ENCODE measurements around the gene VASH1.
A peak's percentile ranks its signal among the peaks of the same experiment; 100 is the strongest.
"Not testable (repeated sequence)": the region's sequence is repeated elsewhere in the genome, so short reads cannot be mapped to it uniquely, and the experiment has no call there.

Gene VASH1

DNA sequence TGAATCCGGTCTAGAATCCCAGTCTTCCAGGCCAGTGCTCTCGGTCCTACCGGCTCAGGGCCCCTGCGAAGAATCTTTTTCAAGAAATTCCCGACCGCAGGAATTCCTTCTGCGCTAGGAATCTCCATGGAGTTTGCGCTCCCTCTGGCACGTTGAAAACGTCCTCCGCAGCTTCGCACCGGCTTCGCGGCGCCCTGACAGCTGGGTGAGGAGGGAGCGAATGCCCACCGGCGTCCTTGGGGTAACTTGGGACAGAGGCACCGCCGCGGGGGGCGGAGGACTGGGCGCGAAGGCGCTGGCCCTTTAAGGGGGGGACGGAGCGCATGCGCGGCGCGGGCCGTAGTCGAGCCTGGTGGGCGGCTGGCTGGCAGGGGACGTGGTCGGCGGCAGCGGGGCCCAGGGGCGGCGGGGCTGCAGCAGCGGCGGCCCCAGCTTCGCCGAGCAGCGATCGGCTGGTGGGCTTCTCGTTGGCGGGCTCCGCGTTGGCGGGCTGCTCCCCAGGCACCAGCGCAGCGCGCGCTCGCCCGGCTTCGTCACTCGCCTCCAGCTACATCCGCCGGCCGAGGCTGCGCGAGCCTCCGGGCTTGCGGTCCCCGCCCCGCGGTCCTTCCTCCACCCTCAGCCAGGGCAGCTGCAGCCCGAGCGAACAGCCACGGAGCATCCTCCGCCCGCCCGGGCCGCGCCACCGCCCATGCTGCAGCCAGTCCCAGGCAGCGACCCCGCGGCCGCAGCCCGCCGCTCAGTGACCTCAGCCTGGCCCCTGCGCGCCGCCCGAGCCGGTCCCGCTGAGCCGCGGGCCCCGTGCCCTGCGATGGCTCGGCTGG is at the start of gene VASH1:
Gene VASH1, plus strand, starts transcription at position 333 of the 824 bp plus-strand sequence. CDS start 1,354 bp downstream, outside the sequence.
- peak in 1 of 2 donors; percentile 40 for DNase-seq (ENCODE audit: low read depth in 1 of 2, low spot score in 1 of 2)

DNA sequence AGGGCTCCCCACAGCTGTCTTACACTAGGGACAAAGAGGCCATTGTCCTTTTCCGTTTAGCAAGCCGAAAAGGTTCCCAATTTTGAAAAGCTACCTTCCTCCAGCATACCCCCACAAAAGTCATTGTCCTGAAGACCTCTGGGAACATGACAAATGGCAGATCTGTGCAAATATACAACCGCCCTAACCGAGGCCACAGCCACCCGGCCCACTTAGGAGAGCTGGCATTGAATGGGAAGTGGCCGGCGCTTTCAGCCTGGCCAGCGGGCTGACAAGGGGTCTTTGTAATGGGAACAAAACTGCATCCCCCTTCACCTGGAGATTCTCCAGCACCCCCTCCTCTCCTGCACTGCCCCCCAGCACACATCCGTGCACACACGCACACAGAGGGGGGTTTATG is 48.1 kb upstream of the VASH1 start:
- no peak for DNase-seq (ENCODE audit: low read depth in 1 of 2, low spot score in 1 of 2)

DNA sequence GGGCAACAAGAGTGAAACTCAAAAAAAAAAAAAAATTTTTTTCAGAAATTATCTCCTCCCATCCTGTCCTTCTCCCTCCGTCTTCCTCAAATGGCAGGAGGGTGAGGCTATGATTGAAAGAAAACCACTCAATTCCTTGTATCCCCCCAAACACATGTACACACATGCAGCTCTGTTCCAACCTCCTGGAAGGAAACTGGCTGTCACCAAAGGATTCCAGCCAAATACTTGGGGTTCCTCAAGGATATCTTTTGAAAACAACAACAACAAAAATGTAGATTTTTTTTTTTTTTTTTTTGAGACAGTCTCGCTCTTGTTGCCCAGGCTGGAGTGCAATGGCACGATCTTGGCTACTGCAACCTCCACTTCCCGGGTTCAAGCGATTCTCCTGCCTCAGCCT is 46.8 kb upstream of the VASH1 start:
- DNase-seq (ENCODE audit: low read depth in 1 of 2, low spot score in 1 of 2): no peak

DNA sequence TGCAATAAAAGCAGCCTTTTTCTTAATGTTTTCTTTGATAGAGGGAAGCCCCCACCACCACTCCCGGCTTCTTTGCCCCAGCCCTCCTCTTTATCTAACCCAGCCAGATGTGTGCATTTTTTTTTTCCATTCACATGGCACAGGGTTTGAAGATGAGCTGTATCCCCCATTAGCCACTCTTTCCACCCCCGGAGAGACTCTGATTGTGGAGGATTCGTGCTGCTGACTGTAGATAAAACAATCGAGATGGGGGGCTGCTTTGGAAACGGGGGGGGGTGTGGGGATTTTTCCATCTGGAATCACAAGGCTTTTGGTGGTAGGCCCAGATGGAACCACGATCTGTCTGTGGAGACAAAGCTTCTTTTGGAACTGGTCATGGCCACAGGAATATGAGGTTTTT is 46.2 kb upstream of the VASH1 start:
- DNase-seq (ENCODE audit: low read depth in 1 of 2, low spot score in 1 of 2): no peak

DNA sequence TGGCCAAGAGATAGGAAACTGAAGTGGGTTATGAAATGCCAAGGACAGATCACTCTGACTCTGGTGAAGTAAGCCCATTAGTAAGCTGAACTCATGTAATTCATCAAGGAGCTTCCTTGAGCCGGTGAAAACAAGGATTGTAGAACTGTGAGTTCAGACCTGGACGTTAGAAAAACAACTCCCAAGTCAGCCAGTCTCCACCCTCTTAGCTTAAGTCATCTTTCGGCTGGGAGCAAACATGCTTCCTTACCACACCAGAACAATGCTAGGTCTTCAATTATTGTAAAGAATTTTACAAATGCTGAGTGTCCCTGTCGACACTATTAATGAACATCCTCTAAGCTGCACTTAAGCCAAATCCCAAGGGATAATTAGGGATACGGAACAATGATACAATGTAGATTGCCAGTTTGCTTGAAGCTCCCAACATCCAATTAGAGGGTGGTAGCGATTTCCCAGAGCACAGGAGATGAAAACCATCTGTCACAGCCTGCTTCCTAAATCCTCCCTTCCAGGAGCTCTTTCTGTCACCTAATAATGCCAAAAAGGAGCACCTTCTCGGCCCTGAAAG is 45.7 kb upstream of the VASH1 start:
- no peak for DNase-seq (ENCODE audit: low read depth in 1 of 2, low spot score in 1 of 2)

DNA sequence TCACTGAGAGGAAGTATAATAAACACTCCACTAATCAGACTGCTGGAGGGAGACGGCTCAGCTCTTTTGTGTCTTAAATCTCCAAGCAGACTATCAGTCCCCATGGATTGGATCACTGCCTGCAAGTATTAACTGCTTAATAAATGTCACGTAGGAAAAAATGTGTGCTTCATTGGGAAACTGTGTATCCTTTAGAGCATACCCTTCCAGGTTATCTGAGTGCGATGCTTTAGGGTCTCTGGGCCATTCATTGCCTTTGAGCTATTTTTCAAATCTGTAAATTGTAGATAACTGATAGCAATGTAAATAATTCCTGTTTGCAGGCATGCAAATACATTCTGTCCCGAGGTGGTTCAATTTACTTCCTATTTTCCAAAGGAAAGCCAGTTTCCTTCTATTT is 45.0 kb upstream of the VASH1 start:
- DNase-seq (ENCODE audit: low read depth in 1 of 2, low spot score in 1 of 2): no peak

DNA sequence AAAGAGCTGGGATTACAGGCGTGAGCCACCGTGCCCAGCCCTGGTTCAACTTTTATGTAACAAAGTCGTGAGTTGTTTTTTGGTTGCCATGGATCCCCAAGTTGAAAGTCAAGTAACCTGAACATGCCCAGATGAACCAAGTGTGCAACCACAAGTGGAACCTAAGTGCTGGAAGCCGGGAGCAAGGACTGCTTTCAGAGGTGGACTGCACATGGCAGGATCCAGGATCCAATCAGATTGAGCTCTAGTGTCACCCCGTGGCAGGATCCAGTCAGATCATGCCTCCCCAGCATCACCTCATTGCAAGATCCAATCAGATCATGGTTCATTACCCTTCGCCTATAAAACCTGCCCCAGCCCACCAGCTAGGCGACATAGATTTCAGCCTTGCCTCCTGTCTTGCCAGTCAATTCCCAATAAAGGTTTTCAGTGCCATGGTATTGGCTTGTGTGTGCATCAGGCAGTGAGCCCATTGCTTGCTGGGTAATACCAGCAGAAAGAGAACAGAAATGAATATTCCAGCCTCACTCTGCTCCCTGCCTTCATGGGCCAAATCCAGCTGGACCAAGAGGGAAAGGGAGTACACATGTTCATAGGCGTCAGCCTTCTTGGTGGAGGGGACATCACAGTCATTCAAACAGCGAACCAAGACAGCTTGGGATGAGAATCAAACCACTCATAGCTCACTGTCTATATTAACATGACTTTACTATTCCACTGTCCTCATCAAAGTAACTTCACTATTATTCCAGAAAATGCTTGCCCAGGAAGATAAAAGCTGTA is 43.6 kb upstream of the VASH1 start:
- DNase-seq (ENCODE audit: low read depth in 1 of 2, low spot score in 1 of 2): no peak

DNA sequence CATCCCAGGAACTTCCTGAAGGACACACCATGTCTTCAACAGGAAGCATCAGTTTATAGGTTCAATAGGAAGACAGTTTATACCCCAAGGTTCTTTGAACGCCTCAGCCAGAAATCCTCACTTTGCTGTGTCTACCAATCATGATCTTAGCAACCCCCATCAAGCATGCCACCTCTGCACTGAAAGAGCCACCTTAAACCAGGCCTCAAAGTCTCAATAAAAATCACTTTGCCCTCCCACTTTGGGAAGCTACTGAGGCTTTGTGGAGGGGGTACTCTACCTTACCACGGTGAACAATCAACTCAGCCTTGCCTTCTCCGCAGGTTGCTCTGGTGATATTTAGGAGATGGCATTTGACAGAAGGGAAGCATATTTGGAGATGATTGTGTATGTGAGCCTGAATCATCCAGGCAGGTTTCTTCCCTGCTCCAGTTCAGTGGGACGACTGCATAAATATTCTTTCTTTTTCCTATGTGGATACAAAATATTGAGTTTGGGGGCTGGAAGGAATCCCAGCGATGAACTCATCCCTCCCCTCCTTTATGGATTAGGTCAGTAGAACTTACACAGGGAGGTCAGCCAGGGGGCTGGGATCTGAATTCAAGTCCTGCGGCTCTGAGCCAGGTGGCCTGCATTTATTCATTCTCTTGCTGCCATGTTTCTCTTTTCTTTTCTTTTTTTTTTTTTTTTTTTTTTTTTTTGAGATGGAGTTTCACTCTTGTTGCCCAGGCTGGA is 42.8 kb upstream of the VASH1 start:
- no peak for DNase-seq (ENCODE audit: low read depth in 1 of 2, low spot score in 1 of 2)

DNA sequence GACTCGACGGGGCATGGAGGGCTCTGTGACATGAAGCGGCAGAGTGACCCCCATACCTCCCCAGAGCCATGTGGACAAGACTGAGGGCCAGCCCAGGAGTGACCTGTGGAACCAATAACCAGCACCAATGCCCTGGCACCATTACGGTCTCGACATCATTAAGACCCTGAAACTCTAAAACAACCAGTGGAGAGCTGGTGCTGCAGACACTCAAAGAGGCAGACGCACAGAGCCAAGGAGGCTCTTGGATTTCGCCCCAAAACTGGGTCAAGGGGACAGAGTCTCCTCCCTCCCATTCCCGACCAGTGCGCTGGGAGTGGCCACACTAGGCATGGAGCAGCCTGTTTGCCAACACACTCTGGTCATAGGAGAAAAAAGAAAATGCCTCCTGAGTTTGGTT is 41.6 kb upstream of the VASH1 start:
- DNase-seq (ENCODE audit: low read depth in 1 of 2, low spot score in 1 of 2): no peak

DNA sequence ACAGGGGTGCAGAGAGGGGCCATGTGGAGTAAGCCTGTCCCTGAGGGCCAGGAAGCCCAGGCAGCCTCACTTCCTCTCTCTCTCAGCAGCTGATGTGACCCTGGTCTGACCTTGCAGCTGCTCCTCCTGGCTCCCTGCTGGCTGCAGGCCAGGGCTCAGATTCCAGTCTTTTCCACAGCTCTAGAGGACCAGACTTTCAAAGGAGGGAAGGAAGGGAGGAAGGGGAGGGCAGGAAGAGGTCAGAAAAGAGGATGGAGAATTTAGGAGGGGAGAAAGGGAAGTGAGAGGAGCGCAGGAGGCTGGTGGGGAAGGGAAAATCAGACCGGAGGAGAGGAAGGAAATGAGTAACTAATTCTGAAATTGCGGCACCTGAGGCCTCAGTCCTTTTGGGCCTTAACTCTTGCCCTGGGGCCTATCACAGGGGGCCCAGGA is 40.9 kb upstream of the VASH1 start:
- DNase-seq (ENCODE audit: low read depth in 1 of 2, low spot score in 1 of 2): no peak

DNA sequence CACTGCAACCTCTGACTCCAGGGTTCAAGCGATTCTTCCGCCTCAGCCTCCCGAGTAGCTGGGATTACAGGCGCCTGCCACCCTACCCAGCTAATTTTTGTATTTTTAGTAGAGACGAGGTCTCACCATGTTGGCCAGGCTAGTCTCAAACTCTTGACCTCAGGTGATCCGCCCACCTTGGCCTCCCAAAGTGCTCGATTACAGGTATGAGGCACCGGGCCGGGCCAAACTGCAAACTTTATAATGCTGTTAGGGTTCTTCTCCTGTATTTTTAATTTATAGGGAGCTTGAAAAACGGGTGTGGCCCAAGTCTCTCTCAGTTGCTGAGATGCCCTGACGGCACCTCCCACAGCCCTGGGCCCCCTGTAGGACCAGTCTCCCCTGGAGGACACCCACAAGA is 39.8 kb upstream of the VASH1 start:
- DNase-seq (ENCODE audit: low read depth in 1 of 2, low spot score in 1 of 2): not testable (repeated sequence)

DNA sequence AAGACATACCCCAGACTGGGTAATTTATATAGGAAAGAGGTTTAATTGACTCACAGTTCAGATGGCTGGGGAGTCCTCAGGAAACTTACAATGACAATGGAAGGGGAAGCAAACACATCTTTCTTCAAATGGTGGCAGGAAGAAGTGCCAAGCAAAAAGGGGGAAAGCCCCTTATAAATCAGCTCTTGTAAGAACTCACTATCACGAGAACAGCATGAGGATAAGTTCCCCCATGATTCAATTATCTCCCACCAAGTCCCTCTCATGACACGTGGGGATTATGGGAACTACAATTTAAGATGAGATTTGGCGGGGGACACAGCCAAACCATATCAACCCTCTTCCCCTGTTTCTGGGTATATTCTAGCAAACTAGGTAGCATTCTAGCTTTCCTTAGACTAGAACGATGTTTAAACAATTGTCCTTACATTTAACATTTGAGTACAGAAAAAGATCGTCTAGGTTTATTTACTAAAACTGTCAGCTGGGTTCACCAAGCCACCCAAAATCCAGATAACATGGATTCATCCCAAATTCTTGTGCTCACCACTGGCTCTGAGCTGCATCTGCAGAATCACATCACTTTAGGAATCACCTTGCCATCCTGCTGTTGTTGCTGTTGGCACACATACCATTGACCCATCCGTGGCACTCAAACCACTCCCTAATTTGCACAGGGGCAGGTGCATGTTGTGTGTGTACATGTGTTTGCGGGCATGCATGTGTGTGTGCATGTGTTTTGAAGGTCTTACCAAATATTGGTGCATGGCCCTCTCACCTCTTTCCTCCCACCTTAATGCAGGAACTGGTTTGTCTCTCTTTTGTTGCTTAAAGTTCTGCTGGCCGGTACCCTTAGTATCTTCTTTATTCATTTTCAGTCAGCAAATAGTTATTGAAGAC is 36.4 kb upstream of the VASH1 start:
- no peak for DNase-seq (ENCODE audit: low read depth in 1 of 2, low spot score in 1 of 2)

DNA sequence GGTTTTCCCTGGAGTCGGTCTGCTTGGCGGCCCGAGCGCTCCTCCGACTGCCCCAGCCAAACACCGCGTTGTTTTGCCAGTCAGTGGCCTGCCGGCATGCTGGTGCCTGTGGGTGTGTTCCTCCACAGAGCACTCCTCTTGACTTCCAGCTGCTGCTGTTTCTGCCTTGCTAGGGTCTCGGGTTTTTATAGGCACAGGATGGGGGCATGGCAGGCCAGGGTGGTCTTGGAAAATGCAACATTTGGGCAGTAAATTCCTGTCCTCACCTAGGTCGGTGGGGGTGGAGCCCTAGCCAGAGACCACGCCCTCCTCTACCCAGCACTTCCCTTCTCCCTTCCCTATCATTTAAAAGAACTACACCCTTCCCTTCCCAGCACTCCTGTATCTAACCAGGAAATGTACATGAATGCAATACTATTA is 34.7 kb upstream of the VASH1 start:
- DNase-seq (ENCODE audit: low read depth in 1 of 2, low spot score in 1 of 2): no peak

DNA sequence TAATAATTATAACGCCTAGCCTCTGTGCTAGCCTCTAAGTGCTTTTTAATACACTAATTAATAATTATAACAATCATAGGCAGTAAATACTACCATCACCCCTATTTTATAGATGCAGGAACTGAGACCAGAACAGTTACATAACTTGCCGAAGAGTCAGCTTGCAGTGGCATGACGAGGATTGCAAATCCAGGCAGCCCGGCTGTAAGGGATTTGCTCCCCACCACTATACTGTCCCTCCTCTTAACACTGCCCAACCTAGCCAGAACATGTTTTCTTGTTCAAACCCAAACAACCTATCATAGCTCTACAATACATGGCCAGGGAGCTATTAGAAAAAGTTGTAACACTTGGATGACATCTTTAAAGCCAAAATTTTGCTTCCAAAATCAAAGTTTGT is 33.9 kb upstream of the VASH1 start:
- DNase-seq (ENCODE audit: low read depth in 1 of 2, low spot score in 1 of 2): no peak

DNA sequence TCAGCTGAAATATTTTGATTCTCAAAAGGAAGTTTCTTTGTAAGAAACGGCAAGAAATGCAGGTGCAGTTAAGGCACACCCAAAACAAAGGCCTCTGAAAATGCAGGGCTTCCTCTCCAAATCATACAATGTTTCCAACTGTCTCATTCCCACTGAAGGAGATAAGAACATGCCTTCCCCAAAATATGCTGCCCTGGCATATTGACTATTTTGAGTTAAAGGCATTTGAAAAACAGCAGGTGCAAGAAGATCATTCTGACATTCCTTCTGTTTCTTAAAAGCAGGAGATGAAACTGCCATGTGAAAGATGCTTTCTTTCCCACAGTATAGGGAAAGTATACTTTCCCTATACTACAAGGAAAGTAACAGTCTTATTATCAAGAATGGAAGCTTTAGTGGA is 33.4 kb upstream of the VASH1 start:
- no peak for DNase-seq (ENCODE audit: low read depth in 1 of 2, low spot score in 1 of 2)

DNA sequence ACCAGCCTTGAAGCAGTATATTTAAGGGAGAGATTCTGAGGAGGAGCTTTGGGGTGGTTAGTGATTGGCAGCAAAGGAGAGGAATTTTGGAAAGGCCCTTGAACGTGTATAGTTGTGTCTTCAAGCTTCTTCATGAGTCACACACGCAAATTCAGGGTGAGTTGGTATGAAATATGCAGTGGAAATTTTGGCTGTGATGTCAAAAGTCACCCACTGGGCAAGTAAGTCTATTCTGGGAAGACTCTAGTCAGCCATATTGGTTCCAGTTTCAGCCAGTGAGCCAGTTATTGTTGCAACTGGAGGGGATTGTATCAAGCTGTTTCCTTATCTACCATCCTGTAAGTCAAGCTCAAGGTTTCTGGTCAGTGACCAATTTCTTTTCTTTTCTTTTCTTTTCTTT is 32.0 kb upstream of the VASH1 start:
- no peak for DNase-seq (ENCODE audit: low read depth in 1 of 2, low spot score in 1 of 2)

DNA sequence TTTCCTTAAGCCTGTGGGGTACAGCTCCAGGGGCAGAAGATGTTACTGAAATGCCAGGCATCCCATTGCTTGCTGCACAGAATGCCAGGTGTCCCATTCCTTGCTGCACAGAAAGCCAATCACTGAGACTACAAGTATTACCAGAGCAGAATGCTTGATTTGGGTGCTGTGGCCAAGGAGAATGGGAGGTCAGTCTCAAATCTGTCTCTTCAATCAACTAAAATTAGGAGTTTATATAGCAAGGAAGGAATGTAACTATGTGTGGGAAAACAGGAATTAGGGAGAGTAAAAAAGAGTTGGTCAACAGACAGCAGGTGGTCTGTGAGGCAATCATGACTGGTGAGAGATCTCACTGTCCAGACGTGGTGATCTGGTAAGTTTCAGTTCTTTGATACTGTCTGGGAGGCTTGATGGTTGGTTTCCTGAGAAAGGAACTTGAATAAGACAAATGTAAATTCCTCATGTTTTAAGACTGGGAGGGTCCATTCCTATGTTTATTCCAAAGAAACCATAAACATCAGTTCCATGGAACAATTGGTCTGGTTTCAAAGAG is 31.2 kb upstream of the VASH1 start:
- DNase-seq (ENCODE audit: low read depth in 1 of 2, low spot score in 1 of 2): no peak

DNA sequence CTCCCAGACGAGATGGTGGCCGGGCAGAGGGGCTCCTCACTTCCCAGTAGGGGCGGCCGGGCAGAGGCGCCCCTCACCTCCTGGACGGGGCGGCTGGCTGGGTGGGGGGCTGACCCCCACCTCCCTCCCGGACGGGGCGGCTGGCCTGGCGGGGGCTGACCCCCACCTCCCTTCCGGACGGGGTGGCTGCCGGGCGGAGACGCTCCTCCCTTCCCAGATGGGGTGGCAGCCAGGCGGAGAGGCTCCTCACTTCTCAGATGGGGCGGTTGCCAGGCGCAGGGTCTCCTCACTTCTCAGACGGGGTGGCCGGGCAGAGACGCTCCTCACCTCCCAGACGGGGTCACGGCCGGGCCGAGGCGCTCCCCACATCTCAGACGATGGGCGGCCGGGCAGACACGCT is 26.8 kb upstream of the VASH1 start:
- DNase-seq (ENCODE audit: low read depth in 1 of 2, low spot score in 1 of 2): not testable (repeated sequence)

DNA sequence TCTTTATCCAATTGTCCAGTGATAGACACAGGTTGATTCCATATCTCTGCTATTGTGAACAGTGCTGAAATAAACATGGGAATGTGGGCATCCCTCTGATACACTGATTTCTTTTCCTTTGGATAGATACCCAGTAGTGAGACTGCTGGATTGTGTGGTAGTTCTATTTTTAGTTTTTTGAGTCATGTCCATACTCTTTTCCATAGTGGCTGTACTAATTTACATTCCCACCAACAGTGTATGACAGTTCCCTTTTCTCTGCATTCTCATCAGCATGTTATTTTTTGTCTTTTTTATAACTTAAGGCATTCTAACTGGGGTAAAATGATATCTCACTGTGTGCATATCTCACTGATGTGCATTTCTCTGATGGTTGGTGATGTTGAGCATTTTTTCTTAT is 24.8 kb upstream of the VASH1 start:
- no peak for DNase-seq (ENCODE audit: low read depth in 1 of 2, low spot score in 1 of 2)

DNA sequence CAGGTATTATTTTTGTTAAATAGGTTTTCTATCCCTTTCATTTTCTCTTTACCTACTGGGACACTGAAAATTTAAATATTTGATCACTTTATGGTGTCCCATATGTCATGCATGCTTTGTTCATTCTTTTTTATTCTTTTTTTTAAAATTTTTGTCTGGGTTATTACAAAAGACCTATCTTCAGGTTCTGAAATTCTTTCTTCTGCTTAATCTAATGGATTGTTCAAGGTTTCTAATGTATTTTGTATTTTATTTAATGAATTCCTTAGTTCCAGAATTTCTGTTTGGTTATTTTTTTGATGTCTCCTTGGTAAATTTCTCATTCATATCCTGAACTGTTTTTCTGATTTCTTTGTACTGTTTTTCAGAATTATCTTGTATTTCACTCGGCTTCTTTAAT is 20.2 kb upstream of the VASH1 start:
- no peak for DNase-seq (ENCODE audit: low read depth in 1 of 2, low spot score in 1 of 2)
